H1 (cell line): ENCODE measurements around the gene KHDC4. TPM values are rescaled to one million over a fixed set of nuclear protein-coding genes. Genes with fewer than 3 reads are reported as not detected.

Source experiments
- CTCF ChIA-PET: fragments of 300-600 bp; sonication (Branson Sonifier 250); formaldehyde crosslinking; loops from one replicate; lab custom pipeline; 2021; ENCODE audit not compliant: partially characterized antibody; lab: Charles Lee
- POLR2A ChIA-PET: fragments of 300-600 bp; sonication (Branson Sonifier 250); formaldehyde crosslinking; loops from one replicate; lab custom pipeline; 2021; ENCODE audit warnings: inconsistent platforms; ENCODE audit not compliant: partially characterized antibody; lab: Charles Lee
- DNase-seq, 2 experiments: peaks; one replicate each; pipeline versions ENCODE4 v3.0.0 to v3.0.0-alpha.2; 2010 to 2022; ENCODE audit warnings: low spot score in 2 of 2, low read depth in 1 of 2, mixed read lengths in 1 of 2
- FAIRE-seq: peaks from 2 replicates; lab custom pipeline; 2011; peaks lifted over from hg19 to GRCh38; lab: Jason Lieb, UNC
- H2AFZ ChIP-seq: 2 replicates; pipeline ENCODE4 v1.8.1; 2012; ENCODE audit warnings: low read length, inconsistent platforms
- H2AK5ac ChIP-seq: 2 replicates; pipeline ENCODE4 v1.6.1; 2013; ENCODE audit warnings: low read depth, low read length
- H2BK120ac ChIP-seq: replicated peaks from 2 replicates; pipeline ENCODE3; 2013; ENCODE audit warnings: low read depth, low read length, inconsistent platforms
- H2BK12ac ChIP-seq: 2 replicates; pipeline ENCODE4 v1.6.1; 2013; ENCODE audit warnings: low read depth, low read length
- H2BK15ac ChIP-seq: 2 replicates; pipeline ENCODE4 v1.6.1; 2013; ENCODE audit warnings: low read length
- H2BK20ac ChIP-seq: 2 replicates; pipeline ENCODE4 v1.6.1; 2013; ENCODE audit warnings: low read length
- H2BK5ac ChIP-seq: 2 replicates; pipeline ENCODE4 v1.6.1; 2013; ENCODE audit warnings: low read depth, low read length
- H3K14ac ChIP-seq: 2 replicates; pipeline ENCODE4 v1.6.1; 2013; ENCODE audit warnings: inconsistent platforms; ENCODE audit not compliant: insufficient read length
- H3K18ac ChIP-seq: 2 replicates; pipeline ENCODE4 v1.6.1; 2013; ENCODE audit warnings: low read length; ENCODE audit errors: extremely low read depth
- H3K23ac ChIP-seq: 2 replicates; pipeline ENCODE4 v1.6.1; 2013; ENCODE audit warnings: inconsistent platforms; ENCODE audit not compliant: insufficient read length
- H3K23me2 ChIP-seq: 2 replicates; pipeline ENCODE4 v1.6.1; 2013; ENCODE audit warnings: low read depth, low read length
- H3K27ac ChIP-seq: 2 replicates; pipeline ENCODE4 v1.6.1; 2011; ENCODE audit warnings: low read depth, low read length, inconsistent platforms
- H3K27me3 ChIP-seq, 4 experiments: replicated peaks in 1 of 4; 1 replicate in 1 of 4; 2 replicates in 3 of 4; pipeline versions ENCODE4 v1.6.1 to v1.8.1; 2011 to 2013; ENCODE audit warnings: low read length in 3 of 4, mild to moderate bottlenecking in 3 of 4, inconsistent platforms in 2 of 4, mixed read lengths in 2 of 4, moderate library complexity in 1 of 4; ENCODE audit not compliant: control insufficient read depth in 3 of 4, insufficient read depth in 3 of 4; ENCODE audit errors: extremely low read depth in 1 of 4
- H3K36me3 ChIP-seq, 4 experiments: 2 replicates each; pipeline versions ENCODE4 v1.6.1 to v1.8.1; 2011 to 2013; ENCODE audit warnings: mild to moderate bottlenecking in 4 of 4, low read length in 3 of 4, moderate library complexity in 2 of 4, control low read depth in 1 of 4, inconsistent platforms in 1 of 4; ENCODE audit not compliant: insufficient read depth in 4 of 4, control insufficient read depth in 2 of 4
- H3K4ac ChIP-seq: replicated peaks from 2 replicates; pipeline ENCODE3; 2013; ENCODE audit warnings: low read length, low read depth, mixed read lengths, inconsistent platforms; ENCODE audit not compliant: insufficient read length
- H3K4me1 ChIP-seq, 4 experiments: replicated peaks in 1 of 4; 1 replicate in 1 of 4; 2 replicates in 3 of 4; pipeline versions ENCODE4 v1.6.1 to v1.8.1; 2011 to 2013; ENCODE audit warnings: low read length in 3 of 4, inconsistent platforms in 2 of 4, mixed read lengths in 1 of 4; ENCODE audit not compliant: insufficient read depth in 4 of 4, control insufficient read depth in 3 of 4
- H3K4me2 ChIP-seq, 2 experiments: 2 replicates each; pipeline versions ENCODE4 v1.6.1 to v1.8.1; 2011 to 2013; ENCODE audit warnings: low read depth in 2 of 2, low read length in 2 of 2, control low read depth in 1 of 2, inconsistent platforms in 1 of 2, mild to moderate bottlenecking in 1 of 2; ENCODE audit not compliant: insufficient read depth in 1 of 2
- H3K4me3 ChIP-seq, 4 experiments: fragments of 200-600, 300-600 bp in 1 of 4; sonication (generic), shearing (Covaris generic), sonication (Bioruptor Twin) in 1 of 4; 2 replicates each; pipeline versions ENCODE4 v1.5.1 to v1.8.1; 2011 to 2016; ENCODE audit warnings: low read length in 4 of 4, low read depth in 3 of 4, control low read depth in 2 of 4, inconsistent platforms in 2 of 4, mild to moderate bottlenecking in 2 of 4, mixed read lengths in 1 of 4, moderate library complexity in 1 of 4; ENCODE audit not compliant: insufficient read depth in 2 of 4; ENCODE audit errors: extremely low read depth in 1 of 4
- H3K56ac ChIP-seq: replicated peaks from 2 replicates; pipeline ENCODE3; 2013; ENCODE audit warnings: low read depth, mild to moderate bottlenecking, mixed read lengths, low read length, inconsistent platforms; ENCODE audit not compliant: insufficient read length
- H3K79me1 ChIP-seq: 2 replicates; pipeline ENCODE4 v1.6.1; 2013; ENCODE audit warnings: low read depth, low read length, control low read depth
- H3K79me2 ChIP-seq, 2 experiments: 2 replicates each; pipeline versions ENCODE4 v1.6.1 to v1.8.1; 2012 to 2013; ENCODE audit warnings: low read length in 2 of 2, mild to moderate bottlenecking in 2 of 2, inconsistent platforms in 1 of 2; ENCODE audit not compliant: insufficient read depth in 2 of 2, control insufficient read depth in 1 of 2
- H3K9ac ChIP-seq, 4 experiments: replicated peaks in 1 of 4; 1 replicate in 1 of 4; 2 replicates in 3 of 4; pipeline versions ENCODE4 v1.6.1 to v1.8.1; 2011 to 2013; ENCODE audit warnings: low read depth in 3 of 4, low read length in 3 of 4, control low read depth in 2 of 4, mild to moderate bottlenecking in 2 of 4, moderate library complexity in 2 of 4, inconsistent platforms in 1 of 4; ENCODE audit errors: extremely low read depth in 1 of 4
- H3K9me3 ChIP-seq, 2 experiments: 2 replicates each; pipeline versions ENCODE4 v1.6.1 to v1.8.1; 2012 to 2013; ENCODE audit warnings: mild to moderate bottlenecking in 2 of 2, moderate library complexity in 2 of 2, control low read depth in 1 of 2, inconsistent platforms in 1 of 2, low read depth in 1 of 2, low read length in 1 of 2, mixed read lengths in 1 of 2; ENCODE audit not compliant: insufficient read depth in 2 of 2
- H4K20me1 ChIP-seq, 2 experiments: replicated peaks in 1 of 2; 2 replicates each; pipeline versions ENCODE3 to v1.8.1; 2011 to 2013; ENCODE audit warnings: inconsistent platforms in 2 of 2, low read length in 2 of 2, mild to moderate bottlenecking in 1 of 2; ENCODE audit not compliant: insufficient read depth in 2 of 2, control insufficient read depth in 1 of 2
- H4K5ac ChIP-seq: 2 replicates; pipeline ENCODE4 v1.6.1; 2013; ENCODE audit warnings: low read length, low read depth, mixed read lengths, inconsistent platforms; ENCODE audit not compliant: insufficient read length
- H4K8ac ChIP-seq: 2 replicates; pipeline ENCODE4 v1.8.0; 2013; ENCODE audit warnings: mild to moderate bottlenecking, moderate library complexity, low read length, inconsistent platforms; ENCODE audit not compliant: insufficient read depth; ENCODE audit errors: extremely low read depth
- H4K91ac ChIP-seq: replicated peaks from 2 replicates; pipeline ENCODE3; 2013; ENCODE audit warnings: low read length, mixed read lengths, inconsistent platforms; ENCODE audit not compliant: insufficient read length
- BACH1 ChIP-seq: IDR thresholded peaks from 2 replicates; pipeline ENCODE4 v1.6.1; 2012; ENCODE audit warnings: low read length, improper control_type of control experiment
- CTBP2 ChIP-seq: IDR thresholded peaks from 2 replicates; pipeline ENCODE4 v1.7.0; 2011; ENCODE audit warnings: borderline replicate concordance, mild to moderate bottlenecking, moderate library complexity, mixed read lengths, low read length; ENCODE audit not compliant: insufficient read depth, insufficient read length
- HDAC2 ChIP-seq, 2 experiments: fragments of 300-600 bp in 1 of 2; sonication (generic) in 1 of 2; IDR thresholded peaks; 2 replicates each; pipeline ENCODE4 v1.6.1; 2011 to 2012; ENCODE audit warnings: low read depth in 2 of 2, low read length in 2 of 2, mild to moderate bottlenecking in 2 of 2, moderate library complexity in 2 of 2, borderline replicate concordance in 1 of 2, inconsistent platforms in 1 of 2
- RBBP5 ChIP-seq: IDR thresholded peaks from 2 replicates; pipeline ENCODE4 v1.7.1; 2012; ENCODE audit warnings: low read depth, mild to moderate bottlenecking, inconsistent platforms, low read length, moderate library complexity, borderline replicate concordance
- RXRA ChIP-seq: IDR thresholded peaks from 2 replicates; pipeline ENCODE4 v1.6.1; 2011; ENCODE audit warnings: low read depth, mild to moderate bottlenecking, low read length, moderate library complexity; ENCODE audit not compliant: insufficient read depth
- SIN3A ChIP-seq, 2 experiments: IDR thresholded peaks in 1 of 2; conservative IDR thresholded peaks in 1 of 2; 2 replicates each; pipeline ENCODE4 v1.6.1; 2011 to 2012; ENCODE audit warnings: low read length in 2 of 2, improper control_type of control experiment in 1 of 2, low read depth in 1 of 2, mild to moderate bottlenecking in 1 of 2
- WGBS, 2 experiments: shearing (Covaris generic) in 1 of 2; methylation state at CpG; one replicate each; pipeline versions ENCODE4 v1.1.6 to v1.1.7; 2013 to 2015; ENCODE audit warnings: low lambda C conversion rate in 2 of 2, mixed read lengths in 2 of 2, inconsistent platforms in 1 of 2, low coverage in 1 of 2, missing lambda C conversion rate in 1 of 2; ENCODE audit not compliant: insufficient replicate concordance in 2 of 2, insufficient coverage in 1 of 2, insufficient read length in 1 of 2; ENCODE audit errors: extremely low coverage in 1 of 2, missing lambda C conversion rate in 1 of 2; 5-methylcytosine and 5-hydroxymethylcytosine counted together
- polyA plus RNA-seq, 7 experiments: library from polyadenylated mRNA; depleted of rRNA in 3 of 7; stranded (reverse) in 5 of 7; unstranded in 2 of 7; fragments of >200 nt in 5 of 7; fragments of 200-250 nt in 2 of 7; gene quantifications; 1 replicate in 5 of 7; 2 replicates in 1 of 7; 4 replicates in 1 of 7; pipeline versions ENCODE4 v1.2.1 to v1.2.3, GENCODE V29; 2011 to 2013; ENCODE audit warnings: missing spikeins in 2 of 7, mixed read lengths in 2 of 7
- total RNA-seq: library from RNA; stranded (reverse); fragmentation: NEBNext Ultra II Directional; extraction: Animal tissue kit (Norgen Biotek cat#: 25700); gene quantifications from 2 replicates; pipeline ENCODE4 v1.2.1, GENCODE V29; 2021
- TF ChIP-seq, protein P1 (sequence below), 3 experiments: IDR thresholded peaks; 1 replicate in 2 of 3; 2 replicates in 1 of 3; pipeline versions ENCODE4 v1.5.1 to v1.6.1; 2011; ENCODE audit warnings: low read length in 3 of 3, mild to moderate bottlenecking in 3 of 3, inconsistent platforms in 2 of 3, low read depth in 1 of 3, moderate library complexity in 1 of 3; ENCODE audit not compliant: insufficient read depth in 1 of 3; ENCODE audit errors: control extremely low read depth in 1 of 3
- TF ChIP-seq, protein P2 (sequence below): IDR thresholded peaks from 2 replicates; pipeline ENCODE4 v1.6.1; 2012; ENCODE audit warnings: low read length, inconsistent platforms

The KHDC4 gene
- total and polyA plus RNA-seq, 2 of the 8 experiments (the other 6 are each of a cell fraction or from before 2014, with no cell fraction given), result 56.6 to 81.1 TPM

DNA sequence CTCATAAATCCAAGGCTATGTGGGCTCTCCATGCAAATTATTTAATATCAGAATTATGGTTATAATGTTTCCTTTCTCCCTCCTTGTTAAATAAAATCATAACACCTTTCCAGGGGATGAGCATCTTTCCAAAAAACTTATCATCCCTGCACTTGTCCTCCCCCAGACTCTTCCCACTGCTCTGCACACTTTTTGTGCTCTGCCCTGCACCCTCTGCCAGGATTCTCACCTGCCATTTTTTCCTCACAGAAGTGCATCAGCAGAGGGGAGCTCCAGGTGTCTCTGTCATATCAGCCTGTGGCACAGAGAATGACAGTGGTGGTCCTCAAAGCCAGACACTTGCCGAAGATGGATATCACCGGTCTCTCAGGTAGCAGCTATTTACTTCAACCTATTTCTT is 54.0 kb downstream of the KHDC4 start:
- Histone ChIP-seq H4K8ac (no peak overlapping the region), H3K56ac (no peak overlapping the region), H3K27me3 (no peaks in the 10 kb centered on the region), H2BK120ac (no peak overlapping the region), H3K4me3 (no peak overlapping the region), H2AFZ (no peak overlapping the region), H3K27ac (no peak overlapping the region), H4K20me1 (no peaks in the 10 kb centered on the region), H3K4me2 (no peak overlapping the region), H2AK5ac (no peak overlapping the region), H3K36me3 (no peaks in the 10 kb centered on the region), H3K23ac (no peak overlapping the region), H2BK12ac (no peak overlapping the region), H3K23me2 (no peaks in the 10 kb centered on the region), H3K14ac (no peak overlapping the region), H3K4ac (no peak overlapping the region), H3K9me3 (no peaks in the 10 kb centered on the region), H3K79me2 (no peaks in the 10 kb centered on the region), H3K9ac (peak overlapping the region in 1 of 4 experiments; percentile 8; a peak in 1 of 7 replicates), H2BK15ac (no peak overlapping the region), H3K18ac (no peak overlapping the region), H3K79me1 (no peaks in the 10 kb centered on the region), H4K5ac (no peak overlapping the region), H2BK5ac (no peak overlapping the region), H2BK20ac (no peak overlapping the region), H3K4me1 (0 out of 7 replicates have a peak, but pooled peaks cover 0 to 3% (median 0%) of the 10 kb centered on the region in 4 experiments), H4K91ac (no peak overlapping the region)
- ChIA-PET CTCF (interaction anchor here (0.6 to 0.8 kb wide), 2 partner anchors 17 to 18 kb away, joined by 3 to 4 read pairs; no protein-coding TSS in a partner anchor), POLR2A (no interaction called here)
- 89% methylated on average over 2 of the region's 2 CpGs; no CpG with 5 or more reads in 1 of the 2 experiments for WGBS, 2 experiments
- FAIRE-seq (no peak), DNase-seq (no peak)
- TF ChIP-seq HDAC2 (IDR thresholded peaks at IDR 0.05; ENCODE audit: borderline replicate concordance in 1 of 2, low read depth in 2 of 2, low read length in 2 of 2) (no peak), RXRA (no peak), BACH1 (no peak), SIN3A (conservative IDR thresholded peaks at IDR 0.05 in 1 of 2, IDR thresholded peaks at IDR 0.05 in 1 of 2; ENCODE audit: low read depth in 1 of 2, low read length in 2 of 2) (no peak), RBBP5 (no peak), CTBP2 (no peak)
- TF ChIP-seq, protein P1, sequence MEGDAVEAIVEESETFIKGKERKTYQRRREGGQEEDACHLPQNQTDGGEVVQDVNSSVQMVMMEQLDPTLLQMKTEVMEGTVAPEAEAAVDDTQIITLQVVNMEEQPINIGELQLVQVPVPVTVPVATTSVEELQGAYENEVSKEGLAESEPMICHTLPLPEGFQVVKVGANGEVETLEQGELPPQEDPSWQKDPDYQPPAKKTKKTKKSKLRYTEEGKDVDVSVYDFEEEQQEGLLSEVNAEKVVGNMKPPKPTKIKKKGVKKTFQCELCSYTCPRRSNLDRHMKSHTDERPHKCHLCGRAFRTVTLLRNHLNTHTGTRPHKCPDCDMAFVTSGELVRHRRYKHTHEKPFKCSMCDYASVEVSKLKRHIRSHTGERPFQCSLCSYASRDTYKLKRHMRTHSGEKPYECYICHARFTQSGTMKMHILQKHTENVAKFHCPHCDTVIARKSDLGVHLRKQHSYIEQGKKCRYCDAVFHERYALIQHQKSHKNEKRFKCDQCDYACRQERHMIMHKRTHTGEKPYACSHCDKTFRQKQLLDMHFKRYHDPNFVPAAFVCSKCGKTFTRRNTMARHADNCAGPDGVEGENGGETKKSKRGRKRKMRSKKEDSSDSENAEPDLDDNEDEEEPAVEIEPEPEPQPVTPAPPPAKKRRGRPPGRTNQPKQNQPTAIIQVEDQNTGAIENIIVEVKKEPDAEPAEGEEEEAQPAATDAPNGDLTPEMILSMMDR (IDR thresholded peaks at IDR 0.05; ENCODE audit: control extremely low read depth in 1 of 3, insufficient read depth in 1 of 3, low read depth in 1 of 3, low read length in 3 of 3), result no peak
- TF ChIP-seq, protein P2, sequence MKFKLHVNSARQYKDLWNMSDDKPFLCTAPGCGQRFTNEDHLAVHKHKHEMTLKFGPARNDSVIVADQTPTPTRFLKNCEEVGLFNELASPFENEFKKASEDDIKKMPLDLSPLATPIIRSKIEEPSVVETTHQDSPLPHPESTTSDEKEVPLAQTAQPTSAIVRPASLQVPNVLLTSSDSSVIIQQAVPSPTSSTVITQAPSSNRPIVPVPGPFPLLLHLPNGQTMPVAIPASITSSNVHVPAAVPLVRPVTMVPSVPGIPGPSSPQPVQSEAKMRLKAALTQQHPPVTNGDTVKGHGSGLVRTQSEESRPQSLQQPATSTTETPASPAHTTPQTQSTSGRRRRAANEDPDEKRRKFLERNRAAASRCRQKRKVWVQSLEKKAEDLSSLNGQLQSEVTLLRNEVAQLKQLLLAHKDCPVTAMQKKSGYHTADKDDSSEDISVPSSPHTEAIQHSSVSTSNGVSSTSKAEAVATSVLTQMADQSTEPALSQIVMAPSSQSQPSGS, result no peak
